Activated CD4-positive, alpha-beta T cell treated with anti-CD3 and anti-CD28 coated beads for 1 hour (primary cell): ENCODE results near the gene VIPR2.
"Not testable (repeated sequence)": the region's sequence is repeated elsewhere in the genome, so short reads cannot be mapped to it uniquely, and the experiment has no call there.

Experiments used
- DNase-seq: peaks from one replicate; pipeline ENCODE4 v3.0.0-alpha.2; 2020

VIPR2 gene

GRCh38 chr7:159144758-159145489, at the start of gene VIPR2:
VIPR2 (minus strand) TSS chr7:159144867; CDS start chr7:159144771, 96 bp downstream.
- no peak for DNase-seq

- no peak for DNase-seq
Observed at GRCh38 chr7:159193543-159194090, 49.0 kb upstream of the VIPR2 start.

- no peak for DNase-seq
Observed at GRCh38 chr7:159192725-159193453, 48.2 kb upstream of the VIPR2 start.

- DNase-seq: no peak
Observed at GRCh38 chr7:159192013-159192412, 47.3 kb upstream of the VIPR2 start.

- no peak for DNase-seq
Observed at GRCh38 chr7:159191236-159191635, 46.6 kb upstream of the VIPR2 start.

GRCh38 chr7:159188011-159188410, 43.3 kb upstream of the VIPR2 start:
- DNase-seq: no peak

GRCh38 chr7:159179241-159179640, 34.6 kb upstream of the VIPR2 start:
- DNase-seq: no peak

GRCh38 chr7:159177284-159177953, 32.8 kb upstream of the VIPR2 start:
- DNase-seq: no peak

- DNase-seq: no peak
Observed at GRCh38 chr7:159175792-159176191, 31.1 kb upstream of the VIPR2 start.

GRCh38 chr7:159175100-159175499, 30.4 kb upstream of the VIPR2 start:
- not testable (repeated sequence) for DNase-seq

- no peak for DNase-seq
Observed at GRCh38 chr7:159172400-159172799, 27.7 kb upstream of the VIPR2 start.

- no peak for DNase-seq
Observed at GRCh38 chr7:159169391-159169790, 24.7 kb upstream of the VIPR2 start.

- no peak for DNase-seq
Observed at GRCh38 chr7:159167139-159167538, 22.5 kb upstream of the VIPR2 start.

GRCh38 chr7:159166530-159166929, 21.9 kb upstream of the VIPR2 start:
- DNase-seq: no peak

- no peak for DNase-seq
Observed at GRCh38 chr7:159165352-159165751, 20.7 kb upstream of the VIPR2 start.

- DNase-seq: not testable (repeated sequence)
Observed at GRCh38 chr7:159163703-159164301, 19.1 kb upstream of the VIPR2 start.

GRCh38 chr7:159162050-159162626, 17.5 kb upstream of the VIPR2 start:
- not testable (repeated sequence) for DNase-seq

- no peak for DNase-seq
Observed at GRCh38 chr7:159160450-159160849, 15.8 kb upstream of the VIPR2 start.

GRCh38 chr7:159159731-159160130, 15.1 kb upstream of the VIPR2 start:
- no peak for DNase-seq

GRCh38 chr7:159158888-159159405, 14.3 kb upstream of the VIPR2 start:
- no peak for DNase-seq

GRCh38 chr7:159158125-159158887, 13.6 kb upstream of the VIPR2 start:
- no peak for DNase-seq

GRCh38 chr7:159157714-159158113, 13.0 kb upstream of the VIPR2 start:
- DNase-seq: no peak
